ENCODE results near the gene CTXND2. TPM values are rescaled to one million over a fixed set of nuclear protein-coding genes. Genes with fewer than 3 reads are reported as not detected.

Gene CTXND2
- total RNA-seq, 4 donors from 2014 or later, result not detected

DNA sequence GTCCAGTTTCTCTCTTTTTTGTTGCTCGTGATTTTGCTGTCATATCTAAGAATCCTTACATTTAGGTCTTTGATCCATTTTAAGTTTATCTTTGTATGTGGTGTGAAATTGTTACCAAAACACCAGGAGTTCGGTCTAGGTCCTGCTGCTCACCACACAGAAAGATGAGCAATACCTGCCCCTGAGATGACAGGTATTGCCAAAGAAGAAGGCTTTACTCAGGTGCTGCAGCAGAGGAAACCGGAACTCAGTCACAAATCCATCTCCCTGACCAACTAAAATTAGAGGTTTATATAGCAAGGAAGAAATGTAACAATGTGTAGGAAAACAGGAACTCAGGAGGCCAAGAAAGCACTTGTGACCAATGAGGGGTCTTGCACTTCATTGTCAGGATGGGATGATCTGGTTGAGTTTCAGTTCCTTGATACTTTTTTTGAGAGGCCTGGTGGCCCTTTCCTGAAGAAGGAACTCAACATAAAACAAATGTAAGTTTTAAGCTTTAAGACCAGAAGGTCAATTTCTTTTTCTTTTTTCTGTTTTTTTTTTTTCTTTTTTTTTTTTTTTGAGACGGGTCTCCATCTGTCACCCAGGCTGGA, 22.7 kb downstream of the CTXND2 start:
- Histone ChIP-seq H3K27me3 (no peaks in the 10 kb centered on the region), H3K27ac (no peak overlapping the region), H3K9me3 (no peaks in the 10 kb centered on the region), H3K36me3 (no peaks in the 10 kb centered on the region), H3K4me1 (no peaks in the 10 kb centered on the region), H3K4me3 (no peak overlapping the region)
- DNase-seq (ENCODE audit: low spot score in 2 of 2), result no peak
- TF ChIP-seq CTCF (IDR thresholded peaks at IDR 0.05) (no peak), POLR2A (IDR thresholded peaks at IDR 0.05) (no peak), EP300 (IDR thresholded peaks at IDR 0.05) (no peak)
- 89 to 90% methylated on average over 4 of the region's 4 CpGs for WGBS, 2 donors

DNA sequence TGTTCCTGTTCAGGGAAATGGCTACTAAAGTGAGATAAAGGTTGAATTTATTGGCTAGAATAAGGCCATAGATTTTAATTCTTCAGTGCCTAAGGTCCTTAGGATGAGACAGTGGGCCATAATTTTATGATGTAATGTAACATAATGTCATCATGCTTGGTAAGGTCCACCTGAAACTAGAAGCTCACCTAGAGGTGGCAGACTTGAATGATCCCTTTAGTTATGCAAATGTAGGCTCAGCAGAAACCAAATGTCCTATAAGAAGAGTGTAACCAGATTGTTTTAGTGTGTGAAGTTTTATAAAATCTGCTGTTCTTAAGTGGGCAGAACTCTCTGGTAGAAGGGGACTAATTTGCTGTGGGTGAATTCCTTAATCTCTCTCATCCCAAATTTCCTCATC, 25.7 kb downstream of the CTXND2 start:
- no peaks in the 10 kb centered on the region for H3K4me1 ChIP-seq
- no peak for DNase-seq (ENCODE audit: low spot score in 2 of 2)
- H3K9me3 ChIP-seq, result no peaks in the 10 kb centered on the region
- TF ChIP-seq CTCF (IDR thresholded peaks at IDR 0.05) (no peak), POLR2A (IDR thresholded peaks at IDR 0.05) (no peak), EP300 (IDR thresholded peaks at IDR 0.05) (no peak)
- no peaks in the 10 kb centered on the region for H3K27me3 ChIP-seq
- H3K4me3 ChIP-seq, result no peak overlapping the region
- no peak overlapping the region for H3K27ac ChIP-seq
- no peaks in the 10 kb centered on the region for H3K36me3 ChIP-seq

DNA sequence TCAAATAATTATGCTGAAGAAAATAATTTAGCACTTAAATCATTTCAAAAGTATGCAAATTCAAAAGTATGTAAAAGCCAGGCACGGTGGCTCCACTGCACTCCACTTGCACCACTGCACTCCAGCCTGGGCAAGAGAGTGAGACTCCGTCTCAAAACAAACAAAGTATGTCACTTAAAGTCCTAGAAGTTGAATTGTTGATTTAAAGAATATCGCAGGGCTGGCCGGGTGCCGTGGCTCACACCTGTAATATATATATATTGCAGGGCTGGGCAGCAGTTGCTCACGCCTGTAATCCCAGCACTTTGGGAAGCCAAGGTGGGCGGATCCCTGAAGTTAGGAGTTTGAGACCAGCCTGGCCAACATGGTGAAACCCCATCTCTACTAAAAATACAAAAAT, 30.5 kb downstream of the CTXND2 start:
- Histone ChIP-seq H3K9me3 (no peaks in the 10 kb centered on the region), H3K4me3 (no peak overlapping the region), H3K4me1 (peaks cover 0 to 3% (median 0%) of the 10 kb centered on the region in 4 donors), H3K36me3 (no peaks in the 10 kb centered on the region), H3K27ac (no peak overlapping the region), H3K27me3 (no peaks in the 10 kb centered on the region)
- TF ChIP-seq POLR2A (IDR thresholded peaks at IDR 0.05) (no peak), EP300 (IDR thresholded peaks at IDR 0.05) (no peak), CTCF (IDR thresholded peaks at IDR 0.05) (no peak)
- DNase-seq (ENCODE audit: low spot score in 2 of 2), result no peak
- 85 to 89% methylated on average over 7 of the region's 7 CpGs for WGBS, 2 donors

DNA sequence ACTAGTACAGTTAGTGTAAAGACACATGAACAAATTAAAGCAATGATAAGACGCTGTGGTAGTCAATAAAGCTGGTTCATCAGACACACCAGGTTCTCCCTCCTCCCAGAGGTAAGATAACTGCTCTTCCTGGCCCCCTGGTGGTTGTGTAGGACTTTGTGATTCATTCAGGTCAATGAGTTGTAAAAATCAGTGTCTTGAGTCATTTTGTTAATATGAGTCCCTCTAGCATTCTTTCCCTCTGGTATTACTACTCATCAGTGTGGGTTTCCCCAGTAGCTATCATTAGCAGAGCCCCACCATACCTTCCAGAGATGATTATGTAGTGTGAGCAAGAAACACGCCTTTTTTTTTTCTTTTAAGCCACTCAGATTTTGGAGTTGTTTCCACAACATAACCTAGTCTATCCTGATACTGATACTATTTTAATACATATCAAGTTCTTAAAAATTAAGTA, 35.6 kb downstream of the CTXND2 start:
- no peaks in the 10 kb centered on the region for H3K9me3 ChIP-seq
- WGBS, 2 donors, result 47 to 49% methylated on average over 2 of the region's 2 CpGs
- no peak overlapping the region for H3K4me3 ChIP-seq
- H3K27me3 ChIP-seq, result no peaks in the 10 kb centered on the region
- H3K27ac ChIP-seq, result no peak overlapping the region
- TF ChIP-seq POLR2A (IDR thresholded peaks at IDR 0.05) (no peak), EP300 (IDR thresholded peaks at IDR 0.05) (peak in 1 of 2 donors; percentile 36), CTCF (IDR thresholded peaks at IDR 0.05) (peak; percentile 51 to 69 (median 56))
- H3K36me3 ChIP-seq, result peaks cover 0 to under 1% (median 0%) of the 10 kb centered on the region in 3 donors
- H3K4me1 ChIP-seq, result peaks cover 0 to 16% (median 5%) of the 10 kb centered on the region in 4 donors
- DNase-seq (ENCODE audit: low spot score in 2 of 2), result peak; percentile 53 to 87

DNA sequence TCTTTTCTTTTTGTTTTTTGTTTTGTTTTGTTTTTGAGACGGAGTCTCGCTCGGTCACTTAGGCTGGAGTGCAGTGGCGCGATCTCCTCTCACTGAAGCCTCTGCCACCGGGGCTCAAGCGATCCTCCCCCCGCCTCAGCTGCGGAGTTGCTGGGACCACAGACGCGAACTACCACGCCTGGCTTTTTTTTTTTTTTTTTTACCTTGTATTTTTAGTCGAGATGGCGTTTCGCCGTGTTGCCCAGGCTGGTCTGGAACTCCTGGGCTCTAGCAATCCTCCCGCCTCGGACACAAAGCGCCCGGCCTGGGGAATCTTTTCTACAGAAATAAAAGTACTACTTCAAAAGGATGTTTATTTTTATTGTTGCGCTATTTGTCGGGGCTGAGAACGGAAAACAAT, 38.1 kb downstream of the CTXND2 start:
- WGBS, 2 donors, result 91 to 92% methylated on average over 23 of the region's 23 CpGs
- H3K27ac ChIP-seq, result no peak overlapping the region

More for the DNA sequence above, 38.1 kb downstream of the CTXND2 start:
- no peak for TF ChIP-seq CTCF (IDR thresholded peaks at IDR 0.05)
- TF ChIP-seq EP300 (IDR thresholded peaks at IDR 0.05), result no peak
- TF ChIP-seq POLR2A (IDR thresholded peaks at IDR 0.05), result no peak
- no peaks in the 10 kb centered on the region for H3K27me3 ChIP-seq
- no peaks in the 10 kb centered on the region for H3K9me3 ChIP-seq
- H3K4me1 ChIP-seq, result peaks cover 0 to 21% (median 5%) of the 10 kb centered on the region in 4 donors
- peaks cover 0 to 26% (median 17%) of the 10 kb centered on the region in 3 donors for H3K36me3 ChIP-seq
- peak overlapping the region in 2 of 4 donors; percentile 71 to 77 for H3K4me3 ChIP-seq
- DNase-seq (ENCODE audit: low spot score in 2 of 2), result no peak

All from tibial nerve (tissue), 4 donors.